ENCODE data around the gene PARP12. TPM values are rescaled to one million over a fixed set of nuclear protein-coding genes. Genes with fewer than 3 reads are reported as not detected.
A peak's percentile ranks its signal among the peaks of the same experiment; 100 is the strongest.

PARP12 gene
- total and polyA plus RNA-seq, 11 donors, result 6.8 to 65.9 (median 12.6) TPM

DNA sequence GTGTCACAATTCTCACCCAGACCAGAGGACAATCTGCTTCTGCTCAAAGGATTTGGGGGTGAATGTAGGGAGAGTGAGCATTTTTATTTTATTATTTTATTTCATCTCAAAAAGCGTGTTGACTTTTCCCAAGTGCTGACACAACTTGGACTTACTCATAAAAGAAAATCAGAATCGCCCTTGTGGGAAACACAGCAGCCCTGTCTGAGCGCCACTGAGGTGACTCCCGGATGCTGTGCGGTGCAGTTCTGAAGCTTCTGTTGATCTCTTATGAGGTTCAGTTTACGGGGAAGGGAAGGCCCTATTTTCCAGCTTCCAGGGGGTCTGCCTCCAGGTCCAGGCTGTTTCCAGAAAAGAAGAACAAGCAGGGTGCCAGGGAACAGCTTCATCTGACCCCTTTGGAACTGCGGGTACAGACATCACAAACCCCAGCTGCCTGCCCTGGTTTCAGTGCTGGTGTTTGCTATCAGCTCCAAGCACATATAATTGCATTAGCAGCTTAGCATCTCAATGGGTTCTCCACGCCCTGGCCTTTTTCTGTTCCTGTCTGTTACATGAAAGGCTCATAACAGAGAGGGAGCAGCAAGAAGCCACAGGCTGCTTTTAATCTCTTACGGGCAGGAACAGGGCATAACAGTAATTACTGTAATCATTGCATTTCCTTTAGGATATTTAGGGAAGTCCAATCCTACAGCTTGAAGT is 52.4 kb downstream of the PARP12 start:
- H3K36me3 ChIP-seq, result no peaks in the 10 kb centered on the region
- intact Hi-C loops (cut with DNase I), result no loop called here
- TF ChIP-seq, protein P1, sequence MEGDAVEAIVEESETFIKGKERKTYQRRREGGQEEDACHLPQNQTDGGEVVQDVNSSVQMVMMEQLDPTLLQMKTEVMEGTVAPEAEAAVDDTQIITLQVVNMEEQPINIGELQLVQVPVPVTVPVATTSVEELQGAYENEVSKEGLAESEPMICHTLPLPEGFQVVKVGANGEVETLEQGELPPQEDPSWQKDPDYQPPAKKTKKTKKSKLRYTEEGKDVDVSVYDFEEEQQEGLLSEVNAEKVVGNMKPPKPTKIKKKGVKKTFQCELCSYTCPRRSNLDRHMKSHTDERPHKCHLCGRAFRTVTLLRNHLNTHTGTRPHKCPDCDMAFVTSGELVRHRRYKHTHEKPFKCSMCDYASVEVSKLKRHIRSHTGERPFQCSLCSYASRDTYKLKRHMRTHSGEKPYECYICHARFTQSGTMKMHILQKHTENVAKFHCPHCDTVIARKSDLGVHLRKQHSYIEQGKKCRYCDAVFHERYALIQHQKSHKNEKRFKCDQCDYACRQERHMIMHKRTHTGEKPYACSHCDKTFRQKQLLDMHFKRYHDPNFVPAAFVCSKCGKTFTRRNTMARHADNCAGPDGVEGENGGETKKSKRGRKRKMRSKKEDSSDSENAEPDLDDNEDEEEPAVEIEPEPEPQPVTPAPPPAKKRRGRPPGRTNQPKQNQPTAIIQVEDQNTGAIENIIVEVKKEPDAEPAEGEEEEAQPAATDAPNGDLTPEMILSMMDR (IDR thresholded peaks at IDR 0.05), result no peak
- no peak for TF ChIP-seq POLR2A (IDR thresholded peaks at IDR 0.05)
- H3K9me3 ChIP-seq, result no peaks in the 10 kb centered on the region
- DNase-seq (no peak), ATAC-seq (no peak)
- no peak overlapping the region for H3K4me3 ChIP-seq
- WGBS, 4 donors, result 85 to 91% (median 86%) methylated on average over 9 of the region's 9 CpGs
- H3K4me1 ChIP-seq, result no peaks in the 10 kb centered on the region
- no peaks in the 10 kb centered on the region for H3K27me3 ChIP-seq
- no peak overlapping the region for H3K27ac ChIP-seq

DNA sequence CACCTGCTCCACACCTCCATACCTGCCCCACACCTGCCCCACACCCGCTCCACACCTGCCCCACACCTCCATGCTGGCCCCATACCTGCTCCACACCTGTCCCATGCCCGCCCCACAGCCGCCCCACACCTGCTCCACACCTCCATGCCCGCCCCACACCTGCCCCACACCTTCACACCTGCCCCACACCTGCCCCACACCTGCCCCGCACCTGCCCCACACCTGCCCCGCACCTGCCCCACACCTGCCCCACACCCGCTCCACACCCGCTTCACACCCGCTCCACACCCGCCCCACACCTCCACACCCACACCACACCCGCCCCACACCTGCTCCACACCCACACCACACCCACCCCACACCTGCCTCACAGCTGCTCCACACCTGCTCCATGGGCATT is 53.0 kb downstream of the PARP12 start:
- Histone ChIP-seq H3K4me3 (no peak overlapping the region), H3K27me3 (no peaks in the 10 kb centered on the region), H3K36me3 (no peaks in the 10 kb centered on the region), H3K9me3 (no peaks in the 10 kb centered on the region), H3K4me1 (no peaks in the 10 kb centered on the region), H3K27ac (no peak overlapping the region)
- DNase-seq (no peak), ATAC-seq (no peak)
- WGBS, 4 donors, result 86 to 92% (median 91%) methylated on average over 11 of the region's 11 CpGs
- intact Hi-C loops (cut with DNase I), result loop anchor here in 2 of 10 donors (10.0 kb wide), 2 partner anchors 395 to 575 kb away; no protein-coding TSS in a partner anchor
- no peak for TF ChIP-seq POLR2A (IDR thresholded peaks at IDR 0.05)
- TF ChIP-seq, protein P1 (IDR thresholded peaks at IDR 0.05), result no peak

DNA sequence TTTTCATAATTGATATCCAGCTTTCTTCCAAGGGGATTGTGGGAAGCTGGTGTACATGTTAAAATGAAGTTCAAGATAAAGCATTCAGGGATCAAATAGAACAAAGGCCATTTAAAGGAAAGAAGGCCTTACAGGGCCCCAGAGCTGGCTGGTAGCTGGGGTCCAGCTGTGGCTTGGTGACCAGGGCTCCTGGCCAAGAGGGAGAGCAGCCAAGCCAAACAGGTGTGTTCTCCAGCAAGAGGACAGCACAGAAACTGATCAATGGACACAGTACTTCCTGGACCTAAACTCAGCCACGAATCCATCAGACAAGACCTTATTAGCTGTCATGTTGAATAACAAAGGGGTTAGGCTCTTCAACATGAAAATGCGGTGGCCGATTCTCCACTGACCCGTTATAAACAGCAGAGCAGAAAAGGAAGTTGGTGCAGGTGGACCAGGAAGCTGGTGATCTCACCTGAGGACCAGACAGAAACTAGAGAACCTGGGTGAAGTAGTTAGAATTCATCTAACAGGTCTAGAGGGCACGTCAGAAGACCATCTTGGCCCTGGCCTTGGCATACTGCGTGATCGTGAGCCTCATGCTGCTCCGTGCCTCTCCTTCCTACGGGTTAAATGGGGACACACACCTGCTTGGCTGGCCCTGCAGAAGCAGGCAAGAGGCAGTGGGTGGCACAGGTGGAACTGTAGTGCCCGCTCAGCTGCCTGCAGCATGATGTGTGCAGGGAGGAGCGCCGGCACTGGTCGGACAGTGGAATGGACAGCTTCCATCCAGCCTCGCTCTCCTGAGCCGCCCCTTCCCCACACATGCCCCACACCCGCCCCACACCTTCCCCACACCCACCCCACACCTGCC is 53.8 kb downstream of the PARP12 start:
- Histone ChIP-seq H3K4me3 (no peak overlapping the region), H3K36me3 (no peaks in the 10 kb centered on the region), H3K27me3 (no peaks in the 10 kb centered on the region), H3K9me3 (no peaks in the 10 kb centered on the region), H3K4me1 (no peaks in the 10 kb centered on the region), H3K27ac (no peak overlapping the region)
- no peak for DNase-seq
- intact Hi-C loops (cut with DNase I), result loop anchor here in 2 of 10 donors (10.0 kb wide), 2 partner anchors 394 to 574 kb away; no protein-coding TSS in a partner anchor
- TF ChIP-seq POLR2A (IDR thresholded peaks at IDR 0.05), result no peak
- TF ChIP-seq, protein P1 (IDR thresholded peaks at IDR 0.05), result no peak
- ATAC-seq, result peak in 1 of 4 donors; percentile 16
- 91 to 96% (median 92%) methylated on average over 15 to 16 of the region's 16 CpGs for WGBS, 4 donors

DNA sequence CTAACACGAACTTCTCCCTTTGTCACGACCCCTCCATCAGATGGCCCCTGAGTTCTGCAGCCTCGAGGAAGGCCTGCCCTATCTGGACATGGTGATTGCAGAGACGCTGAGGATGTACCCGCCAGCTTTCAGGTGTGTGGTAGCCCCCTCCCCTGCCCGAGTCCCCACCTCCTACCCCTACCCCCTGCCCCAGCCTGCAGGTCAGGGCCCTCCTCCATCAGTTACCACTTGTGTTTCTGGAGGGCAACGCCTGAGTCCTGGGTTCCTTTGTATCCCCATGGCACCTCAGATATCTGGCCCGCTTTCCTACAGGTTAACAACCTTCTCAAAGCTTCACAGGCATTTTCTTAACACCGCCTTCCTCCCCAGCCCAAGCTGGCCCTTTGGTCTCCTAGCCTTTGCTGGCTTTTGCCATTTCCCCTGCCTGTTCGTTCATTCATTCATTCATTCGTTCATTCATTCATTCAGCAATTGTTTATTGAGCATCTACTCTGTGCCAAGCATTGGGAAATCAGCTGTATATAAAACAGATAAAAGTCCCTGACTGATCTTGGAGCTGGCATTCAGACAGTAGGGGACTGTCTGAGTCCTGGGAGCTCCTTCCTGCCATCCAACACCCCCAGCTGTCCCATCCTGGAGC is 55.6 kb downstream of the PARP12 start:
- no peaks in the 10 kb centered on the region for H3K27me3 ChIP-seq
- no peak for ATAC-seq
- no peak overlapping the region for H3K27ac ChIP-seq
- no peaks in the 10 kb centered on the region for H3K36me3 ChIP-seq
- WGBS, 4 donors, result 92 to 97% (median 94%) methylated on average over 11 of the region's 11 CpGs
- no peak for DNase-seq
- TF ChIP-seq, protein P1 (IDR thresholded peaks at IDR 0.05), result no peak
- no peak for TF ChIP-seq POLR2A (IDR thresholded peaks at IDR 0.05)
- no peaks in the 10 kb centered on the region for H3K4me1 ChIP-seq
- no peaks in the 10 kb centered on the region for H3K9me3 ChIP-seq
- no peak overlapping the region for H3K4me3 ChIP-seq
- intact Hi-C loops (cut with DNase I), result loop anchor here in 2 of 10 donors (10.0 kb wide), 2 partner anchors 392 to 572 kb away; no protein-coding TSS in a partner anchor
